Activated CD8-positive, alpha-beta T cell treated with anti-CD3 and anti-CD28 coated beads for 36 hours (primary cell): ENCODE measurements around the gene RBSN. TPM values are rescaled to one million over a fixed set of nuclear protein-coding genes. Genes with fewer than 3 reads are reported as not detected.

ENCODE experiments used
- ATAC-seq: fragments of 200-7000 bp; cut with Tn5 transposase; one replicate; pipeline ENCODE4 v1.10.0; 2021; ENCODE audit warnings: mild to moderate bottlenecking, moderate library complexity
- CTCF ChIA-PET: fragments of 350-600 bp; sonication (Branson Sonifier 250); formaldehyde crosslinking; loops from one replicate; lab custom pipeline; 2021; ENCODE audit warnings: antibody characterized with exemption; lab: Charles Lee
- POLR2A ChIA-PET: fragments of 350-600 bp; sonication (Branson Sonifier 250); formaldehyde crosslinking; loops from one replicate; lab custom pipeline; 2021; ENCODE audit warnings: antibody characterized with exemption; lab: Charles Lee
- DNase-seq: peaks from one replicate; pipeline ENCODE4 v3.0.0-alpha.2; 2020
- H3K27ac Mint-ChIP-seq: one replicate; pipeline ENCODE4 v1.8.0; 2021; ENCODE audit warnings: mild to moderate bottlenecking, mixed read lengths
- H3K27me3 Mint-ChIP-seq: one replicate; pipeline ENCODE4 v1.8.0; 2021; ENCODE audit warnings: mixed read lengths
- H3K36me3 Mint-ChIP-seq: one replicate; pipeline ENCODE4 v1.8.0; 2021; ENCODE audit warnings: low read depth, mixed read lengths
- H3K4me1 Mint-ChIP-seq: one replicate; pipeline ENCODE4 v1.8.0; 2021; ENCODE audit warnings: low read depth, mixed read lengths
- H3K4me3 Mint-ChIP-seq: one replicate; pipeline ENCODE4 v1.8.0; 2021; ENCODE audit warnings: mild to moderate bottlenecking, moderate library complexity, mixed read lengths
- H3K9me3 Mint-ChIP-seq: one replicate; pipeline ENCODE4 v1.8.0; 2021; ENCODE audit warnings: mixed read lengths
- CTCF ChIP-seq: fragments of 200-600 bp; IDR thresholded peaks from one replicate; pipeline ENCODE4 v1.8.0; 2022; ENCODE audit warnings: antibody characterized with exemption, mild to moderate bottlenecking
- intact Hi-C: fragments of 100-400 bp; cut with micrococcal nuclease; formaldehyde crosslinking; loops from one replicate; pipeline ENCODE4 v1.10.0; 2022
- total RNA-seq, 2 experiments: library from RNA; stranded (reverse); gene quantifications; one replicate each; pipeline ENCODE4 v1.2.3, GENCODE V29; 2021

The RBSN gene
- total RNA-seq, 2 experiments from 2014 or later: 11.3 to 11.8 TPM

GRCh38 chr3:15102836-15103235 lies 3.9 kb upstream of the RBSN start:
- ATAC-seq: no peak
- H3K27me3 Mint-ChIP-seq: peaks cover 6% of the 10 kb centered on the region
- no peak for TF ChIP-seq CTCF
- no peak for DNase-seq
- no peaks in the 10 kb centered on the region for H3K9me3 Mint-ChIP-seq
- ChIA-PET CTCF (interaction anchor here (0.8 to 1.6 kb wide), 5 partner anchors 16 to 303 kb away, joined by 3 to 5 read pairs (median 5); no protein-coding TSS in a partner anchor), POLR2A (interaction anchor here (0.9 kb wide), 1 partner anchor 38 kb away, joined by 3 read pairs; the partner anchor contains the start of gene MRPS25)
- intact Hi-C loops: loop anchor here (10.0 kb wide), 1 partner anchor 102 kb away; the partner anchor contains the start of gene CAPN7
- no peak overlapping the region for H3K27ac Mint-ChIP-seq
- no peak overlapping the region for H3K4me3 Mint-ChIP-seq
- peaks cover 4% of the 10 kb centered on the region for H3K36me3 Mint-ChIP-seq
- H3K4me1 Mint-ChIP-seq: peaks cover 9% of the 10 kb centered on the region

- ATAC-seq (no peak), DNase-seq (no peak)
- intact Hi-C loops: loop anchor here (10.0 kb wide), 1 partner anchor 103 kb away; the partner anchor contains the start of gene CAPN7
- ChIA-PET CTCF (interaction anchor here (1.2 to 1.6 kb wide), 3 partner anchors 16 to 101 kb away, joined by 5 read pairs; no protein-coding TSS in a partner anchor), POLR2A (interaction anchor here (0.9 to 1.0 kb wide), 2 partner anchors 14 to 38 kb away, joined by 3 read pairs; partner anchors contain the start of gene MRPS25)
- Mint-ChIP-seq H3K27ac (no peak overlapping the region), H3K4me3 (no peak overlapping the region), H3K9me3 (no peaks in the 10 kb centered on the region), H3K36me3 (peaks cover 5% of the 10 kb centered on the region), H3K4me1 (peaks cover 14% of the 10 kb centered on the region), H3K27me3 (peaks cover 5% of the 10 kb centered on the region)
- TF ChIP-seq CTCF: no peak
Observed at GRCh38 chr3:15102256-15102655, 3.3 kb upstream of the RBSN start.

- Mint-ChIP-seq H3K27ac (peak overlapping the region; percentile 96), H3K36me3 (peaks cover 8% of the 10 kb centered on the region), H3K9me3 (no peaks in the 10 kb centered on the region), H3K4me3 (peak overlapping the region; percentile 90), H3K4me1 (peaks cover 16% of the 10 kb centered on the region), H3K27me3 (peaks cover 2% of the 10 kb centered on the region)
- DNase-seq: peak; percentile 34
- peak; percentile 26 for ATAC-seq
- intact Hi-C loops: loop anchor here (2.0 to 10.0 kb wide), 2 partner anchors 45 to 105 kb away; partner anchors contain the start of gene CAPN7
- ChIA-PET CTCF (interaction anchor here (1.0 to 2.0 kb wide), 6 partner anchors 8 to 103 kb away, joined by 3 to 8 read pairs (median 4); no protein-coding TSS in a partner anchor), POLR2A (interaction anchor here (0.5 to 3.6 kb wide), 8 partner anchors 9 to 158 kb away, joined by 3 to 40 read pairs (median 4); partner anchors contain the start of genes CAPN7 and MRPS25)
- no peak for TF ChIP-seq CTCF
Observed at GRCh38 chr3:15099364-15100098, 583 bp upstream of the RBSN start.

GRCh38 chr3:15097891-15098290 lies 1.1 kb downstream of the RBSN start:
- ATAC-seq: no peak
- H3K9me3 Mint-ChIP-seq: no peaks in the 10 kb centered on the region
- CTCF ChIA-PET: interaction anchor here (0.7 to 1.7 kb wide), 5 partner anchors 10 to 172 kb away, joined by 3 to 8 read pairs (median 4); no protein-coding TSS in a partner anchor
- H3K27ac Mint-ChIP-seq: peak overlapping the region; percentile 96
- DNase-seq: peak; percentile 47
- POLR2A ChIA-PET: interaction anchor here (0.8 to 3.6 kb wide), 10 partner anchors 9 to 1564 kb away, joined by 3 to 40 read pairs (median 4); partner anchors contain the start of genes CAPN7 and MRPS25
- peak overlapping the region; percentile 90 for H3K4me3 Mint-ChIP-seq
- H3K27me3 Mint-ChIP-seq: peaks cover 2% of the 10 kb centered on the region
- intact Hi-C loops: loop anchor here (2.0 kb wide), 1 partner anchor 43 kb away; no protein-coding TSS in a partner anchor
- peaks cover 16% of the 10 kb centered on the region for H3K4me1 Mint-ChIP-seq
- H3K36me3 Mint-ChIP-seq: peaks cover 12% of the 10 kb centered on the region
- no peak for TF ChIP-seq CTCF
